NCI-H1048 (cell line): ENCODE measurements around the gene TTLL9.

Source experiments
- DNase-seq: peaks from one replicate; lab custom pipeline; 2025; lab: John Stamatoyannopoulos, UW

Gene TTLL9

GRCh38 chr20:31859266-31859997 lies 11.0 kb upstream of the TTLL9 start:
- DNase-seq, result no peak

- no peak for DNase-seq
Measured at GRCh38 chr20:31859998-31860380, 10.4 kb upstream of the TTLL9 start.

GRCh38 chr20:31860390-31861134 lies 9.9 kb upstream of the TTLL9 start:
- DNase-seq, result no peak

GRCh38 chr20:31861135-31861384 lies 9.4 kb upstream of the TTLL9 start:
- no peak for DNase-seq

GRCh38 chr20:31861385-31862156 lies 8.9 kb upstream of the TTLL9 start:
- peak; percentile 65 for DNase-seq

- no peak for DNase-seq
Measured at GRCh38 chr20:31862157-31862470, 8.3 kb upstream of the TTLL9 start.

- DNase-seq, result no peak
Measured at GRCh38 chr20:31862506-31862905, 7.9 kb upstream of the TTLL9 start.

GRCh38 chr20:31863296-31864085 lies 6.9 kb upstream of the TTLL9 start:
- DNase-seq, result no peak

- DNase-seq, result no peak
Measured at GRCh38 chr20:31864521-31865400, 5.7 kb upstream of the TTLL9 start.

- no peak for DNase-seq
Measured at GRCh38 chr20:31866221-31866620, 4.2 kb upstream of the TTLL9 start.

GRCh38 chr20:31868853-31869672 lies 1.4 kb upstream of the TTLL9 start:
- DNase-seq, result no peak

GRCh38 chr20:31869673-31869941 lies 827 bp upstream of the TTLL9 start:
- DNase-seq, result no peak

GRCh38 chr20:31870726-31871617 lies 538 bp downstream of the TTLL9 start:
- no peak for DNase-seq

GRCh38 chr20:31871618-31871954 lies 1.2 kb downstream of the TTLL9 start:
- no peak for DNase-seq

GRCh38 chr20:31872406-31872805 lies 2.0 kb downstream of the TTLL9 start:
- DNase-seq, result no peak

GRCh38 chr20:31875671-31876070 lies 5.2 kb downstream of the TTLL9 start:
- no peak for DNase-seq

GRCh38 chr20:31877684-31878083 lies 7.2 kb downstream of the TTLL9 start:
- DNase-seq, result no peak

- peak; percentile 53 for DNase-seq
Measured at GRCh38 chr20:31879143-31879987, 8.9 kb downstream of the TTLL9 start.

GRCh38 chr20:31881945-31882344 lies 11.5 kb downstream of the TTLL9 start:
- DNase-seq, result no peak
